NCI-H748 (cell line): Measurements from ENCODE around the gene FALEC.
A peak's percentile ranks its signal among the peaks of the same experiment; 100 is the strongest.

ENCODE experiments used
- DNase-seq: peaks from one replicate; lab custom pipeline; 2025; ENCODE audit not compliant: unreplicated experiment; lab: John Stamatoyannopoulos, UW

The FALEC gene

DNA sequence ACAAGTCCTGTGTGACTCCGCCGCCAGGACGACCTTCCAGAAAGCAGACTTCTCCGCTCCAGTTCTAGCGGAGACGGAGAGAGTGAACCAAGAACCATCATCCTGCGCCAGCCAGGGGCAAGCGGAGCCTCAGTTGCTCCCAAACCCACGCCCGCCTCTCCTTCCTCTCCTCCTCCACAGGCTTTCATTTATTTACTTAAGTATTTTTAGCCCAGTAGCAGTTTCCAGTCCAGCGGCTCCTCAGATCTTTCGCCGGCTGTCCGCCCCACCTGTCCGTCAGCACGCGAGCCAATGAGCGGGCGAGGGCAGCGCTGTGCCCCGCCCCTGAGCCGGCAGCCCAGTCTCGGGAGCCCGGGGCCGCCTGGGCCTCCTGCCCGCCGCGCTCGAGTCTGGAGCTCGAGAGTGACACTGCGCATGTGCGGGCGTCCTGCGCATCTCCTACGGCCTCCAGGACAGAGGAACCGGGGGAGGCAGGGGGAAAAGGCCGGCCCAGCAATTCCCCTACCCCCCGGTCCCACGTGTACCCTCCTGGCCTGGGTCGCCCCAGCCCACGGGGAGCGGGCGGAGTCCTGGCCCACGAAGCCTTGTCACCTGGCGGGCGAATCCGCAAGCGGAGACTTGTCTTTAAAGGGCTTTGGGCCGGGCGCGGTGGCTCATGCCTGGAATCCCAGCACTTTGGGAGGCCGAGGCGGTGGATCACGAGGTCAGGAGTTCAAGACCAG lies at the start of gene FALEC:
FALEC (plus strand) TSS at position 425 of the 722 bp plus-strand sequence.
- DNase-seq, result peak; percentile 96

DNA sequence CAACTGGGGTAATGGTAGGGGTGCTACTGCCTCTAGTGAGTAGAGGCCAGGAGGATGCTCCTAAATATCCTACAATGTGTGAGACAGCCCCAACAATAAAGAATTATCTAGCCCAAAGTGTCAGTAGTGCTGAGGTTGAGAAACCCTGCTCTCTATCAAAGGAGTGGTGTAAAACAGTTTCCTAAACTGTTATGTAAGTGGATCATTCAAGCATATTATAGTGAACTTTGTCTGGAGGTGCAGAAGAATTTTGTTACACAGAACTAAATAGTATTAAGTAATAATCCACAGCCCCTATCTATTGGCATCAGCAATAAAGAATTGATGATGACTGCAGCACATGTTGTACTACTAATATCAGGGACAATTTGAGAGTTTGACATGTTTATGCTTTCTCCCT lies 48.6 kb upstream of the FALEC start:
- no peak for DNase-seq

DNA sequence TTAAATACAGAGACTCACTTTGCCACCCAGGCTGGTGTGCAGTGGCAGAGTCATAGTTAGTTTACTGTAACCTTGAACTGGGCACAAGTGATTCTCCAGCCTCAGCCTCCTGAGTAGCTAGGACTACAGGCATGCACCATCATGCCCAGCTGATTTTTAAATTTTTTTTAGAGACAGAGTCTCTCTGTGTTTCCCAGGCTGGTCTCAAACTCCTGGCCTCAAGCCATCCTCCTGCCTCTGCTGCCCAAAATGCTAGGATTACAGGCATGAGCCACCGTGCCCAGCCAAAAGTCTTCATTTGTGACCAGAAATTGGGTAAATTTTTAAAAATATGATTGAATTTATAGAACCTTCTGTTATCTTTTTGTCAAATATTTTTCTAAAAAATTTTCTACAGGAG lies 46.3 kb upstream of the FALEC start:
- DNase-seq, result no peak

DNA sequence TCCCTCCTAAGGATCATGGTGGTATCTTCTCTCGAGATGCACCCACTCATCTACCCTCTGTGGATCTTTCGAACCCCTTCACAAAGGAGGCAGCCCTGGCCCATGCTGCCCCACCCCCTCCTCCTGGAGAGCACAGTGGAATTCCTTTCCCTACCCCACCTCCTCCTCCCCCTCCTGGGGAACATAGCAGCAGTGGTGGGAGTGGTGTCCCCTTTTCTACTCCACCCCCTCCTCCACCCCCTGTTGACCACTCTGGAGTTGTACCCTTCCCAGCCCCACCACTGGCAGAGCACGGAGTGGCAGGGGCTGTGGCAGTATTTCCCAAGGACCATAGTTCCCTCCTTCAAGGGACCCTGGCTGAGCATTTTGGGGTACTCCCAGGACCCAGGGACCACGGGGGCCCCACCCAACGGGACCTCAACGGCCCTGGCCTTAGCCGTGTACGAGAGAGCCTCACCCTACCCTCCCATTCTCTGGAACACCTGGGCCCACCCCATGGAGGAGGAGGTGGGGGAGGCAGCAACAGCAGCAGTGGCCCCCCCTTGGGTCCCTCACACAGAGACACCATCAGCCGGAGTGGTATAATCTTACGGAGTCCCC lies 42.9 kb upstream of the FALEC start:
- DNase-seq, result no peak

DNA sequence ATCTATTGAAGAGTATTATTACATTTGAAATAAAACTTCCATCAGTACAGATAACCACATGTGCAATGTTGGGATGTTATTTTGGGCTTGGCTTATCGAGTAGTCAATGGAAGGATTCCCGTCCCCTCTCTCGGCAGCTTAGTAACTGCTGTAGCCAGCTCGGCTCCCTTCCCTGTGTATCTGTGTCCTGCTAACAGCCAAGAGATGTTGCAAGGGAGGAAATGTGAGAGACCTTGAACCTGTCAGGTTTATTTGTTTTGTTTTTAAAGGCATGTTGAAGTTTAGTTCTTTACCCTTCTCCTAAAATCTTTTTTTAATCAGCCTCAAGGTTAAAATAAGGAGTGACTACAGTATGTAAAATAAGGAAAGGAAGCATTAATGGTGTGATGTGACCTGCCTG lies 41.9 kb upstream of the FALEC start:
- DNase-seq, result no peak

DNA sequence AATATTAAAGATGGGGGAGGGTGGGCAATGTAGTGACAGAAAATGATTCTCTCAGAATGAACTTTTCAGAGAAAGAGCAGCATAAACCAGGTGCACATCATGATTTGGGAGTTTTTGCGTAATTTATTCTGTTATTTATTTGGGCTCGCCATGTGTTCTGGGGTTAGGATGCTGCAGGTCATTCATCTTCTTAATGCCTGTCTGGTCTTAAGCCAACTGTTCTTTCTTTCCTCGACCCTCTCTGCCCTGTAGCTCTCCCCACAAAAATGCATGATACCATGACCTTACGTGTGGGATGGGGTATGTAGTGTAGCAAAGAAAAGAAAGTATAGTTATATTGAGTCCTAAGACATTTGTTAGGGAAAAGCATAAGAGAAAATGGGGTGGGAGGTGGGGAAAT lies 40.7 kb upstream of the FALEC start:
- no peak for DNase-seq

DNA sequence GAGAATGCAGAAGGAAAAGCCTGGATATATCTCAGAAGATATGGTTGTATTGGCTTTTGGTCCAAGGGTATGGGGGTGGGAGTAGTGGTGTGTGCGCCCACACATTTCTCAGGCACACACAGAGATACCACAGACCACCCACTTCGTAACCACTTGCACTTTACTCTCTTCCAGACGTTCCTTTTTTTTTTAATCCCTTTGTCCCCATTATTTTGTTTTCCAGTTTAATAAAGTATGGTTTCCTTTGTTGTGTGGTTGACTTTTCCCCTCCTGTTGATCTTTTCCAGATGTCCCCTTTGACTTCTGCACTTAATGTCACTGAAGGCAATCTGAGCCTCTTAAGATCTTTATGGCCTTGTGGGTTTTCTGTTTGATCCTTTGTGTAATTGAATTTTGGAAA lies 38.8 kb upstream of the FALEC start:
- DNase-seq, result no peak

DNA sequence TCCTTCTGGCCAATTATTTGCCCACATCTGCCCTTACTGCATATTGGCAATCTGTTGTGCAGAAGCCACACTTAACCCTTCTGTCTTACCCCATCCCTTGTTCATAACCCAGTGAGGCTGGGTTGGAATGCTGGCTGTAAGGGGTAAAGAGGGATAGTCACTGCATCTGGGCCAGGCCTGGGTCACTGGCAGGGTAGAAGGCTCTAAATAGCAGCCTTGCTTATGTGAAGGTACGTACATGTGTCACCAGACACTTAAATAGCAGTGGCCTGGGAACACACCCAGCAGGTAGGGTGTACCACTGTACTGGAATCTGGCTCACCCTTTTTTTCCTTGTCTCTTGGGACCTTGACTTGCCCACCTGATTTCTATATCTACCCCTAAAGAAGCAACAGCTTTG lies 38.2 kb upstream of the FALEC start:
- DNase-seq, result no peak

DNA sequence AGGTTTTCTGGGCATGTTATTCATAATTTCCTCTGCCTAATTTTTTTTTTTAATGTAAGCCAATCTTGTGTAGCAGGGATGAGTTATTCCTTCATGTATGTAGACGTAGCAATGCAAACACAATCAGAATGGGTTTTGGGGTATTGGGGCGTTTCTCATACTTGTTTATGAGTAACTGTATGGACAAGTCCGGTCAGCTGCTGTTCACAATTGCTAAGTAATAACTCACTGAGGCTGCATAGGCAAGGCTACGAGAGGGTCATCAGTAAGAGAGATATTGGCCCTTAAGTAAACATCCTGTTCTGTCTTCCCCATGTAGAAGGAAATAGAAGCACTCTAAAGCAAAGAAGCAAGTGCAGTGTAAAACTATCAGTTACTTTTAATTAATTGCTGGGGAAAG lies 37.8 kb upstream of the FALEC start:
- DNase-seq, result peak; percentile 10

DNA sequence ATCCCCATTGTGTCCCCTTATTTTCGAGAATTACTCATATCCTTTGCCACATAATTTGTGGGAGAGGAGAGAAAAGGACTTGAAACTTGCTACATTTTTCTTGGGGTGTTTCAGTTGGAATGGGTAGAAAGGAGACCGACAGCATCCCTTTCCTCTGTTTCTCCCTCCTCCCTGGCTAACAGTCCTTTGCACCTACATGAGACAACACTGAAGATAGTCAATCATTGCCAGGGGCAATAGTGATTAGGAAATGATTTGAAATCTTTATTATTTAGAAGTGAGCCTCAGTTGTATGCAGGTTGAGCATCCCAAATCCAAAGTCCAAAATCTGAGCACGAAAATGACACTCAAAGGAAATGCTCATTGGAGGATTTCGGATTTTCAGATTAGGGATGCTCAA lies 36.2 kb upstream of the FALEC start:
- DNase-seq, result no peak

DNA sequence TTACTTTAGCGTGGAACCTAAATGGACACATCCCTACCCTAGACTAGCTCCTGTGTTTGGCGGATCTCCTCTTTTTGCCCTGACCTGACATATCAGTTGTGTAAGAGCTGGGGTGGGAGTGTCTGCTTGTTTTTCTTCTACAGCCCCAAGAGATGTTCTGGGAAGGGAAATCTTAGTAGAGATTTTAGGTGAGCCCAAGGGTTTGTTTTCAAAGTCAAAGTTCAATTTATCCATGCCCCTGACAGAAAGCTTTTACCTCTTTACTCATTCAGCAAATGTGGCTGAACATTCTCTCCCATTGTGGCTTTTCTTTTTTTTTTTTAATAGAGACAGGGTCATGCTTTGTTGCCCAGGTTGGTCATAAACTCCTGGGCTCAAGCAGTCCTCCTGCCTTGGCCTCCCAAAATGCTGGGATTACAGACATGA lies 35.6 kb upstream of the FALEC start:
- DNase-seq, result no peak

DNA sequence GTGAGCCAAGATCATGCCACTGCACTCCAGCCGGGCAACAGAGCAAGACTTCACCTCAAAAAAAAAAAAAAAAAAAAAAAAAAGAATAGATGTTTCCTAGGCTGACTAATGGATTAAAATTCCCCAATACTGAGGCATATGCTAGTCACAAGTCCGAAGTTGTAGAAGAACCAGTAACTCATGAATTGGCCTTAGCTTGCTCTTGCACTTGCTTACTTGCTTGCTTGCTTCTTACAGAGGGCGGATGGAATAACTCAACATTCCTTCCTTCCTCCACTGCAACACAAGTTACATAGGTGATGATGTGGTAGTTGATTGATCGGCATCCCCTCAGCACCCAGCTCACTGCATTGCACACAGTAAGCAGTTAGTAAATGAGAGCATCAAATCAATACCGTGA lies 31.1 kb upstream of the FALEC start:
- DNase-seq, result no peak

DNA sequence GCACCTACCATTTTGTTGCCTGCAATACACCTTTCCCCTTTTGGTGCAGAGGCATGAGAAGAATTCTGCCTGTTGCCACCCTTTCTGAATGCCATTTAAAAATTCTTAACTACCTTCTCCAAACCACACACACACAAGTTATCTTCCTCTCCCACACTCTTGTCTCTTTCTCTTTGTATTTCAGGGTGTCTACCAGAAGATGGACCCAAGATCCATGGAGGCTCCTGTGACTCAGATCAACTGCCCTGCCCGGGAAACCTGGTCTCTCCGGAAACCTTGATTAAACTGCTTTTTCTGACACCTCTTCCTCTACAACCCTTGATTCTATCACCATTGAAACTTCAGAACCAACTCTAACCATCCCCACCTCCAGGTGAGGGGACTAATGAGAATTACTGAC lies 30.7 kb upstream of the FALEC start:
- DNase-seq, result peak; percentile 11

DNA sequence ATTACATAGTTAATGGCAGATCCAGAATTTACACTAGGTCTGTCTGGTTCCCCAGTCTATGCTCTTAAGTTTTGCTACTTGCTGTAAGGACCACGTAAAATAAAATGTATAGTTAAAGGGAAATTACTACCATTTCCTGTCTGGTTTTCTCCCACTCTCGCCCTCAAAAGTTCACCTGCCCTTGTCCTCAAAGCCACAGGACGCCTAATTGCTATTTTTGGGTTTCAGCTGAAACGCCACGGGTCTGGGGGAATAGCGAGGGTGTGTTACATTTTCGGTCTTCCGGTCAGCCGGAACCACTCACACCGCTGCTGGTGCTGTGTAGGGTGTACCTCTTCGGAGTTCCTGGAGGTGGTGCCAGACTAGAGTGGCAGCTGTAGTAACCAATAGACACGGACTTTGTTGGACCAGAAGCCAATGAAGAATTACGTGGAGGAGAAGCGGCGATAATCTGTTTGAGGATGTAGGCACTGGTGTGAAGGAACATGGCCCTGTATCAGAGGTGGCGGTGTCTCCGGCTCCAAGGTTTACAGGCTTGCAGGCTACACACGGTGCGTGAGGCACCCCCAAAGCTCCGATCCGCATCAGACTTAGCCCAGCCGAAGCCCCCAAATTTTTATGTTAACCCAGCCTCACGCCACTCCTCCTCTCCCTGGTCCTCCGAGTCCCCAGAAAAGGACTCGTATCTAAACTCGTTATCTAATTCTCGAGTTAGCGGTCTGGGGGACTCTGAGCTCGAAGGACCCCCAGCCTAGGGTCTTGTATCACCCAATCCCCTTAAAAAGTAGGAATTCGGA lies 28.4 kb upstream of the FALEC start, which contains the start of gene TARS2:
TARS2 (plus strand) TSS at position 454 of the 797 bp plus-strand sequence; CDS start at position 486, 32 bp downstream.
- DNase-seq, result peak; percentile 99

DNA sequence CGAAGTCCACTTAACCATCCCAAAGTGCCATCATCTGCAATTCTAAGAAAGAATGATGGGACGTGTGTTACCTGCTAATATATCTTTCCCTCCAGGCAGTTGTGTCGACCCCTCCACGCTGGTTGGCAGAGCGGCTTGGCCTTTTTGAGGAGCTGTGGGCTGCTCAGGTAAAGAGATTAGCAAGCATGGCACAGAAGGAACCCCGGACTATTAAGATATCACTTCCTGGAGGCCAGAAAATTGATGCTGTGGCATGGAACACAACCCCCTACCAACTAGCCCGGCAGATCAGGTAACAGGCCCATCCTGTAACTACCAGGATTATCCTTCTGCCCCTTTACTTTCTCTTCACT lies 27.8 kb upstream of the FALEC start:
- DNase-seq, result no peak

DNA sequence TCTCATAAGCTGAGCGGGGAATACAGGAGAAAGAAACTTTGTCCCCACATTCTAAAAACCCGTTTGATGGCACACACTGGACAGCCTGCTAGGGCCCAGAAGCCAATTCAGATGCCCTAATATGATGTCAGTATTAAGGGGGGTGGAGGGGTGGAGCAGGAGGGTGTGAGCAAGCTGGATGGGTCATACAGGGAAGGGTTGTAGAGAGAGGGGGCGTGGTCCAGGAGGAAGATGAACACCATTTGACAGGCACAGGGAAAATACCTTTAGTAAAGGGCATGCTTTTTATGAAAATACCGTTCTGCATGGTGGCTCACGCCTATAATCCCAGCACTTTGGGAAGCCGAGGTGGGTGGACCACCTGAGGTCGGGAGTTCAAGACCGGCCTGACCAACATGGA lies 22.4 kb upstream of the FALEC start:
- DNase-seq, result no peak

DNA sequence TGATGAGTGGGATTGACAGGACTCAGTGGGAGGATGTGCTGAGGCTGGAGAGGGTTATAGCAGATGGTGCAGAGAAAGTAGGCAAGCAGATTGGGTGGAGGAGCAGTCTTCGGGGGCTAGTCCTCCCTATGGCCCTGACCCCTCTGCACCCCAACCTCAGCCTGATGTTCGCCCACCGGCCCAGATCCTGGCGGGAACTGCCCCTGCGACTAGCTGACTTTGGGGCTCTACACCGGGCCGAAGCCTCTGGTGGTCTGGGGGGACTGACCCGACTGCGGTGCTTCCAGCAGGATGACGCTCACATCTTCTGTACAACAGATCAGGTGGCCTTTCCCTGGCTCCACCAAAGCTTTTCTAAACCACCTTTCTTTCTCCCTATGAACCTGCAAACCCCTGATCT lies 17.2 kb upstream of the FALEC start:
- no peak for DNase-seq

DNA sequence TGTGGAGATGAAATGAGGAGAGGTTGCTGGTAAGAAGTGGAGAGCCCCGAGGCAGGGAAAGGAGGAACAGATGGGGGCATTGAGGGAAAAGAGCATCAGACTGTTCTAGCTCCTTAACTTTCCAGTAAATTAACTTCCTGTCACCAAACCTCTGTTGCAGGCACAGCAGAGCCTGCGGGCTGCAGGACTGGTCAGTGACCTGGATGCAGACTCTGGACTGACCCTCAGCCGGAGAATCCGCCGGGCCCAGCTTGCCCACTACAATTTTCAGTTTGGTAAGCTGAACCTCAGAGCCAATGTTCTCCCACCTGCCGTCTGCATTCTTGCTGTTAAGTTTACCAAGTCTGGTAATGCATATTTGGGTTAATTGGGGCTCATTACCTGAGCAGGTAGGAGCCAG lies 10.1 kb upstream of the FALEC start:
- no peak for DNase-seq

DNA sequence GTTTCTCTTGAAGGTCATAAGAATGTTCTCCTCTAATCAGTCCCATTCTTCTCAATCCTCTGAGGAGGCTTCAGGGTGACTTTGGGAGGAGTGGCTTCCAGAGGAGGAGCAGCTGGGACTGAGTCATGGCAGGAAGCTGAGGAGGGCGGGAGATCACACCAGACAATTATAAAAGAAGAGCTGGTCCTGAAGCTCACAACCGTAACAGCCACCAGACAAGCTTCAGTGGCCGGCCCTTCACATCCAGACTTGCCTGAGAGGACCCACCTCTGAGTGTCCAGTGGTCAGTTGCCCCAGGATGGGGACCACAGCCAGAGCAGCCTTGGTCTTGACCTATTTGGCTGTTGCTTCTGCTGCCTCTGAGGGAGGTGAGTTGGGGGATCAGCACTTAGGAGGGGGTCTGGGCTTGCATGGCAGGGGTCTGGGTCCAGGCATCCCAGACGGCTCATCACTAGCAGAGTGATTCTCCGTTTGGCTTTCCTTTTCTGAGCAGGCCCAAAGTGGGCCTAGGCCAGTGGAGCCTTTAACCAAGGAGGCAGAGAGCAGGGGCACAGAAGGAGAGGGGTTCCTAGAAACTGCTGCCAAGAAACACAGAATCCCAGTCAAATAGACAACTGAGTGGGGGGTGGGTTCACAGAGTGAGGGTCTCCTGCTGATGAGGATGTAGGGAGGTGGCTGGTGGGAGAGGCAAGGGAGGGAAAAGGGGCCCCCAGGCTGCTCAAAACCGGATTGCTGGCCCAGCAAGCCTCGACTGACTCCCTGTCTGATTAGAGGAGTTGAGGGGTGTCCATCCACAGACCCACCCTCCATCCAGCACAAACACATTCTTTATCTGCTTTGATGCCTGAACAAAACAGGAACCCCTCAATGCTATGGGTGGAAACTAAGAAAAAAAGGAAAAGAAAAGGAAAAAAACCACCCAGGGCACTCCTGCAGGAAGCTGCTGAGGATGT lies 7.4 kb upstream of the FALEC start, which contains the start of gene ECM1:
ECM1 (plus strand) TSS at position 198 of the 953 bp plus-strand sequence; CDS start at position 299, 101 bp downstream.
- no peak for DNase-seq

DNA sequence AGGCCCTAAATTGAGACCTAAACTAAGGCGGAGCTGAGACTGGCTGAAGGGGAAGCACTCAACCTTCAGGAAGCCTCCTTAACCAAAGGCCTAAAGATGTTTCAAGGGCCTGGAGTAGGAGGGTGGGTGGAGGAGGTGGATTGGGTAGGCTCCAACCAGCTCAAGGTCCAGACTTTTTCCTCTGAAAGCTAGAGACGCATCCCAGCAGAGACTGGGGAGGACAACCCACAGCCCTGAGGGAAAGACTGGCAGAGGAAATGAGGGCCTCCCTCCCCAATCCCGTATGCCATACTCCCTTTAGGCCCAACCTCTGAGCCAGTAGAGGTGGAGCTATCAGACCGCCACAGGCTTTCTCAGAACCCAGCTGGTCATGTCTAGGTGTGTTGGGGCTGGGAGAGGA lies 6.6 kb upstream of the FALEC start:
- no peak for DNase-seq

DNA sequence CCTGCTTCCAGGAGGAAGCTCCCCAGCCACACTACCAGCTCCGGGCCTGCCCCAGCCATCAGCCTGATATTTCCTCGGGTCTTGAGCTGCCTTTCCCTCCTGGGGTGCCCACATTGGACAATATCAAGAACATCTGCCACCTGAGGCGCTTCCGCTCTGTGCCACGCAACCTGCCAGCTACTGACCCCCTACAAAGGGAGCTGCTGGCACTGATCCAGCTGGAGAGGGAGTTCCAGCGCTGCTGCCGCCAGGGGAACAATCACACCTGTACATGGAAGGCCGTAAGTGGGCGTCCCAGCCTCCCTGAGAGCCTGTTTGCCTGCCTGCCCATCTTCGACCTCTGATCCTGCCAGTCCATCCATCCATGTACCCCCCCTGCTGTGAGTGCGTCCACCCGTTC lies 4.0 kb upstream of the FALEC start:
- DNase-seq, result peak; percentile 88
